VCaP (cell line): Measurements from ENCODE around the gene MLPH.
"Not testable (repeated sequence)": the region's sequence is repeated elsewhere in the genome, so short reads cannot be mapped to it uniquely, and the experiment has no call there.

Source experiments
- H3K27ac ChIP-seq: fragments of 450-650 bp; 2 replicates; pipeline ENCODE4 v1.5.1; 2017
- TF ChIP-seq, protein P1 (sequence below): fragments of 450-650 bp; conservative IDR thresholded peaks from 2 replicates; pipeline ENCODE4 v1.5.1; 2017; ENCODE audit warnings: mild to moderate bottlenecking, moderate library complexity

MLPH gene

DNA sequence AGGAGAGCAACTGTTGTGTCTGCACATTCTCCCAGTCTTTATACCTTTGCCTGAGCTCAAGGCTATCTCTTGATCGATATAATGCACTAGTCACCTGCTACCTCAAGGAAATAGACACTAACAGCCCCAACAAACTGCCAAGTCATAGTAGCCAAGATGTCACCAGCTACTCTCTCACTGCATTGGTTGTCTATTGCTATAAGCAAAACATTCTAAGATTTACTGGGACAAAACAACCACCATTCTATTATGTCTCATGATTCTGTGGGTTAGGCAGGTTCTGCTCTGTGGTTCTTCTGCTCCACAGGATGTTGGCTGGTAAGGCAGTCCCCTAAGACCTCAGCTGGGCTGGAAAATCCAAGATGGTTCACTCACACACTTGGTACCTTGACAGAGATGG lies 28.5 kb upstream of the MLPH start:
- H3K27ac ChIP-seq = no peak overlapping the region
- TF ChIP-seq, protein P1, sequence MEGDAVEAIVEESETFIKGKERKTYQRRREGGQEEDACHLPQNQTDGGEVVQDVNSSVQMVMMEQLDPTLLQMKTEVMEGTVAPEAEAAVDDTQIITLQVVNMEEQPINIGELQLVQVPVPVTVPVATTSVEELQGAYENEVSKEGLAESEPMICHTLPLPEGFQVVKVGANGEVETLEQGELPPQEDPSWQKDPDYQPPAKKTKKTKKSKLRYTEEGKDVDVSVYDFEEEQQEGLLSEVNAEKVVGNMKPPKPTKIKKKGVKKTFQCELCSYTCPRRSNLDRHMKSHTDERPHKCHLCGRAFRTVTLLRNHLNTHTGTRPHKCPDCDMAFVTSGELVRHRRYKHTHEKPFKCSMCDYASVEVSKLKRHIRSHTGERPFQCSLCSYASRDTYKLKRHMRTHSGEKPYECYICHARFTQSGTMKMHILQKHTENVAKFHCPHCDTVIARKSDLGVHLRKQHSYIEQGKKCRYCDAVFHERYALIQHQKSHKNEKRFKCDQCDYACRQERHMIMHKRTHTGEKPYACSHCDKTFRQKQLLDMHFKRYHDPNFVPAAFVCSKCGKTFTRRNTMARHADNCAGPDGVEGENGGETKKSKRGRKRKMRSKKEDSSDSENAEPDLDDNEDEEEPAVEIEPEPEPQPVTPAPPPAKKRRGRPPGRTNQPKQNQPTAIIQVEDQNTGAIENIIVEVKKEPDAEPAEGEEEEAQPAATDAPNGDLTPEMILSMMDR = no peak

DNA sequence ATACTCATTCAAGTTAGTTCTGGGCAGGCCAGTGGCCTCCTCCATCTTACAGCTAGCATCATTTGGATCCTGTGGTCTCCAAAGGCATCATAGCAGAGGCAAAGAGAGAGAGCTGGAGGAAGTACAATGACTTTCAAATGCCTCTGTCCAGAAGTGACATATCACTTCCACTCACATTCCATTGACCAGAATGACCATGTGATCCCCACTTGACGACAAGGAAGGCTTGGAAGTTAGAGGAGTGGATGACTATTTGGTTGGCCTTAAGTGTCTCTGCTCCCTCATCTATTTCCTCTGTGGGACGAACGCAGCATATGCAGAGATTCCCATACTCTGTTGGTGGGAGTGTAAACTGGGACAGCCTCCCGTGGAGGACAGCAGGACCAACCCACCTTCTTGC lies 27.8 kb upstream of the MLPH start:
- no peak overlapping the region for H3K27ac ChIP-seq
- TF ChIP-seq, protein P1 = no peak

DNA sequence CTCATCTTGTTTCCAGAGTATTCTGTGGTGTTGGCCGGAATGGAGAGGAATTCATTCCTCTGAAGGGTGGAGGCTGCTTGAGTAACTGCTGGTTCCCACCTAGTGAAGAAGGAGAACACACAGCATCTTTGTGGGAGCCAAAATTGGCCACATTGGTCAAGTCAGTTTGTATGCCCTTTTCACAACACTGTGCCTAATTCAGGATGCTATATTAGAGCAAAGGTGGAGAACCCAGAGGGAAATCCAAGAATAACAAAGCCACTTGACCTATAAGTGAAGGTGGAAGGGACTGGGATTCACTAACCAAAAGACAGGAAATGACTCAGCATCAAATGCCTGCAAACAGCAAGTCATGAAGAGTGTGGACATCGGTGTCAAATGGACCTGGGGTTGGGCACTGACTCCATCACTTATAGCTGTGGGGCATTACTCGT lies 27.3 kb upstream of the MLPH start:
- TF ChIP-seq, protein P1 = no peak
- no peak overlapping the region for H3K27ac ChIP-seq

DNA sequence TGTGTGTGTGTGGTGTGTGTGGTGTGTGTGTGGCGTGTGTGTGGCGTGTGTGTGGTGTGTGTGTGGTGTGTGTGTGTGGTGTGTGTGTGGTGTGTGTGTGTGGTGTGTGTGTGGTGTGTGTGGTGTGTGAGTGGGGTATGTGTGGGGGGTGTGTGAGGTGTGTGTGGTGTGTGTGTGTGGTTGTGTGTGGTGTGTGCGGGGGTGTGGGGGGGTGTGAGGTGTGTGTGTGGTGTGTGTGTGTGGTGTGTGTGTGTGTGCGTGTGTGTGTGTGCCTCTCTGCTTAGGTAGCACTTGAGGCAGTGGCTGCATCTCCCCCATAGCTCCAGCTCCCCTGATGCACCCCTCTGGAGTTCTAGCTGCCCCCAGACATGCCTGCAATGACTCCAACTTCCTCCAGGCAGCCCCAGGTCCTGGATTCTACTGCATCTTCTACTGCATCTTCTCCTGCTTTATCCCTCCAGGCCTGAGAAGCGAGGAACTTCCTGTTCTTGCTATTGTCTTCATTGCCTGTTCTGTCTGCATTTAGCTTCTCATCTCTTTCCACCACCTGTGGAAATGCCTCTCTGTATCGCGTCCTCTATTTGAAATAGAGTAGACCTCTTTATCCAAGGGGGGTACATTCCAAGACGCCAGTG lies 22.2 kb upstream of the MLPH start:
- TF ChIP-seq, protein P1 = no peak
- no peak overlapping the region for H3K27ac ChIP-seq

DNA sequence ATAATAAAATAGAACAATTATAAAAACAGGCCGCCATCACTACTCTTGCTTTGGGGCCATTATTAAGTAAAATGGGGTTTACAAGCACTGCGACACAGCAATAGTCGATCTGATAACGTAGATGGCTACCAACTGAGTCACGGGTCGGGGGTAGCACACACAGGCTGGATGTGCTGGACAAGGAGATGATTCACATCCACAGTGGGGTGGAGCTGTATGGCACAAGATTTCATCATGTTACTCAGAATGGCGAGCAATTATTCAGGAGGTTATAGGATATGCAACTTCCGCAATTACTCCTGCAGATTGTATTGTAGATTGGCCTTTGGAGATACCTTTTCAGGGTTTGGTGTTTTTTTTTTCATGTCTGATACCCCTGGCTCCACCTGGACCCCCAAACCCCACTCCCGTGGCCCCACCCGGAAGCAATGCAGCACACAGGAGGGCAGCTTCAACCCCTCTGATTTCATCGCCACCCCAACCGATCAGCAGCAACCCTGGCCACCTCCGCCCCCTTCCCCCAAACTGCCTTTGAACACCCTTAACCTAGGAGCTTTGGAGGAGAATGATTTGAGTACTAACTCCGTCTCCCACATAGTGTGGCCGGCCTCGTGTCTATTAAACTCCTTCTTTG lies 21.4 kb upstream of the MLPH start:
- H3K27ac ChIP-seq = no peak overlapping the region

DNA sequence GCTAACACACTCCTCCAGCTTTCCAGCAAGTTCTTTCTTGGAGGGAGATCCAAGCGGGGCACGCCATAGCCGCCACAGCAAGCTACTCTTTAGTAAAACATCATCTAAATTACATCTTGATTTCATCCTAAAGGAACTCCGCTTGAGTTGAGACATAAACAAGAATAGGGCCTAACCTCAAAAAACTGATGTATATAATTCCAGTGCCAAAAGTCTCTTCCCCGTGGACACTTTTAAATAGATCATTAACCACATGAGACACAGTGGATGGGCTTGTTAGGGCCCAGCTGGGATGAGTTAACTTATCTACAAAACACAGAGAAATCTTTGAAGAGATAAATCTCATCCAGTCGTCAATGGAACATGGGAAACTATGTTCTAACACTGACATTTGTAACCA lies 20.8 kb upstream of the MLPH start:
- no peak overlapping the region for H3K27ac ChIP-seq
- TF ChIP-seq, protein P1 = no peak

More for the DNA sequence above, 21.4 kb upstream of the MLPH start:
- TF ChIP-seq, protein P1 = no peak

DNA sequence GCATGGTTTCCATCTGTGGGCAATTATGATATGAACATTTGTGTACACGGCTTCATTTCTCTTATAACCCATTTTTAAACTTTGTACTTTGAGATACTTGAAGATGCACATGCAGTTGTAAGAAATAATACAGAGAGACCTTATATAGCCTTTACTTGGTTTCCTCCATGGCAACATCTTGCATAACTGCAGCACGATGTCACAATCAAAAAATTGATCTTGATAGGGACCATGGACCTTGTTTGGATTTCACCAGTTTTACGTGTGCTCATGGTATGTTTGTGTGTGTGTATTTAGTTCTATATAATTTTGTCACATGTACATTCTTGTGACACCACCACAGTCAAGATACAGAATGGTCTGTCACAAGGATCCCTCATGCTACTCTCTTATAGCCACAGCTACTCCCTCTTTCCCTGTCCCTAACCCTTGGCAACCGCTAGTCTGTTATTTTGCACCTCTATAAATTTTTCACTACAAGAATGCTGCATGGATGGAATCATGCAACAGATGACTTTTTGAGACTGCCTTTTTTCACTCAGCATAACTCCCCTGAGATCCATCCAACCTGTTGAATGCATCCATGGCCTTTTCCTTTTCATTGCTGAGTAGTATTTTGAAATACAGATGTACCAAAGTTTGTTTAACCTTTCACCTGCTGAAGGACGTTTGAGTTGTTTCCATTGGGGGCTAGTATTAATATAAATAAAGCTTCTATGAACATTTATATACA lies 19.4 kb upstream of the MLPH start:
- no peak overlapping the region for H3K27ac ChIP-seq
- TF ChIP-seq, protein P1 = no peak

DNA sequence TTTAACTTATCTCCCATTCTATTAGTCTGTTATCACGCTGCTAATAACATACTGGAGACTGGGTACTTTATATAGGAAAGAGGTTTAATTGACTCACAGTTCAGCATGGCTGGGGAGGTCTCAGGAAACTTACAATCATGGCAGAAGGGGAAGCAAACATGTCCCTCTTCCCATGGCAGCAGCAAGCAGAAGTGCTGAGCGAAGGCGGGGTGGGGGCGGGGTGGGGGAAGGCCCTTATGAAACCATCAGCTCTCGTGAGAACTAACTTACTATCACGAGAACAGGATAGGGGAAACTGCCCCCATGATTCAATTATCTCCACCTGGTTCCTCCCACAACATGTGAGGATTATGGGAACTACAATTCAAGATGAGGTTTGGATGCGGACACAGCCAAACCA lies 17.6 kb upstream of the MLPH start:
- H3K27ac ChIP-seq = not testable (repeated sequence)
